Activated T-cell treated with anti-CD3 and anti-CD28 coated beads, Interleukin-2, amount 50 U/mL, for 72 hours (primary cell): Measurements from ENCODE around the gene SPAG6. TPM values are rescaled to one million over a fixed set of nuclear protein-coding genes. Genes with fewer than 3 reads are reported as not detected.
A peak's percentile ranks its signal among the peaks of the same experiment; 100 is the strongest.

Source experiments
- ATAC-seq, 2 donors: fragments of 150-1000 bp; cut with Tn5 transposase; replicated peaks in 1 of 2; 2 replicates each; pipeline ENCODE4 v1.10.0; 2021; ENCODE audit warnings: moderate library complexity in 2 of 2, mild to moderate bottlenecking in 1 of 2
- DNase-seq, 2 donors: peaks; one replicate each; pipeline ENCODE4 v3.0.0; 2021 to 2022; ENCODE audit warnings: mixed read lengths in 1 of 2
- H3K27ac Mint-ChIP-seq: one replicate; pipeline ENCODE4 v1.8.0; 2022; ENCODE audit warnings: mild to moderate bottlenecking, moderate library complexity, mixed read lengths
- H3K27me3 Mint-ChIP-seq: one replicate; pipeline ENCODE4 v1.8.0; 2022; ENCODE audit warnings: low read depth, mixed read lengths
- H3K36me3 Mint-ChIP-seq, 2 donors: one replicate each; pipeline ENCODE4 v1.8.0; 2022; ENCODE audit warnings: mixed read lengths in 2 of 2, mild to moderate bottlenecking in 1 of 2; ENCODE audit not compliant: insufficient read depth in 2 of 2
- H3K4me1 Mint-ChIP-seq: one replicate; pipeline ENCODE4 v1.8.0; 2022; ENCODE audit warnings: low read depth, mixed read lengths
- H3K4me3 Mint-ChIP-seq, 2 donors: one replicate each; pipeline ENCODE4 v1.8.0; 2022; ENCODE audit warnings: mild to moderate bottlenecking in 2 of 2, mixed read lengths in 2 of 2, moderate library complexity in 2 of 2
- H3K9me3 Mint-ChIP-seq, 2 donors: one replicate each; pipeline ENCODE4 v1.8.0; 2022; ENCODE audit warnings: mixed read lengths in 2 of 2
- total RNA-seq, 2 donors: library from RNA; stranded (reverse); gene quantifications; one replicate each; pipeline ENCODE4 v1.2.3, GENCODE V29; 2022

The SPAG6 gene
- total RNA-seq, 2 donors from 2014 or later = 0.37 to 0.38 TPM

- no peak for DNase-seq
- ATAC-seq = no peak
- no peaks in the 10 kb centered on the region for H3K9me3 Mint-ChIP-seq
- peak overlapping the region; percentile 57 for H3K27ac Mint-ChIP-seq
- peaks cover 9 to 11% of the 10 kb centered on the region in 2 donors for H3K36me3 Mint-ChIP-seq
- peaks cover 31% of the 10 kb centered on the region for H3K27me3 Mint-ChIP-seq
- H3K4me1 Mint-ChIP-seq = peaks cover 56% of the 10 kb centered on the region
- H3K4me3 Mint-ChIP-seq = peak overlapping the region; percentile 89 to 96
Observed at GRCh38 chr10:22317771-22318565, 27.3 kb upstream of the SPAG6 start.

DNA sequence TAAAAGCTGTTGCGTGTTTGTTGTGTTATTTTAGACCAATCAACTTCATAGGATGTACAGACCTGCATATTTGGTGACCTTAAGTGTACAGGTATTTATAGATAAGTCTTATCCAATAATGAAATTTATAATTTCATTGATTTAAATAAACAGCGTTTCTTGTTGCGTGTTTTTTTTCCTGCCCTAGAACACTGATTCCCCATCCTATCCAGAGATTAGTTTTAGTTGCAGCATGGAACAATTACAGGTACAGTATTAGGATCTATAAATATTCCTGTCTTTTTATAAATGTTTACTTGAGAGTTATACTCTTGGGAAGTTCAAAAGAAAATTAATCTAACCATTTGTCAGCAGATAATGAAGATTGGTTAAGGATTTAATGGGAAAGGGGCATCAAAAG is 26.5 kb upstream of the SPAG6 start:
- H3K4me1 Mint-ChIP-seq = peaks cover 64% of the 10 kb centered on the region
- H3K9me3 Mint-ChIP-seq = no peaks in the 10 kb centered on the region

DNA sequence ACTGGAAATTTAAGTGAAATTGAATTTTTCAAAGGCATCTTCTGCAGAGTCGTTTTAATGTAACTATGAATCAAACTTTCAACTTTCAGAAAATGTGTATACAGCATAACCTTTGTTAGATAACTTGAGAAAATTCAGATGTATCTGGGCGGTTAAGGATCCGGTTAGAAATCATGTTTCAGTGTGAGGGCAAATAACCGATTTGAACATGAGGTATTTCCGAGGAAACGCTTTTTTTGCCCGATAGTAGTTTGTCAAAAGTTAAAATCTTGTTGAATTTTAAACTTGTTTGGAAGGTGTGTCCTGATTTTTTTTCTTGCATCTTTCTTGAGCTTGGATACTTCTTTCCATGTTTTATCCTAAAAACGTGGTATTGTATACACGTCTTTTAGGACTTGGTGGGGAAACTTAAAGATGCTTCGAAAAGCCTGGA is 25.7 kb upstream of the SPAG6 start:
- H3K4me3 Mint-ChIP-seq = peak overlapping the region; percentile 88 to 96
- peak overlapping the region; percentile 93 for H3K27ac Mint-ChIP-seq
- peaks cover 11 to 12% of the 10 kb centered on the region in 2 donors for H3K36me3 Mint-ChIP-seq
- no peak for ATAC-seq
- no peaks in the 10 kb centered on the region for H3K9me3 Mint-ChIP-seq
- H3K4me1 Mint-ChIP-seq = peaks cover 72% of the 10 kb centered on the region
- DNase-seq = no peak
- peaks cover 46% of the 10 kb centered on the region for H3K27me3 Mint-ChIP-seq

More for the DNA sequence above, 26.5 kb upstream of the SPAG6 start:
- DNase-seq (no peak), ATAC-seq (no peak)
- Mint-ChIP-seq H3K36me3 (peaks cover 9 to 11% of the 10 kb centered on the region in 2 donors), H3K4me3 (peak overlapping the region; percentile 88 to 96), H3K27me3 (peaks cover 39% of the 10 kb centered on the region), H3K27ac (peak overlapping the region; percentile 28)

DNA sequence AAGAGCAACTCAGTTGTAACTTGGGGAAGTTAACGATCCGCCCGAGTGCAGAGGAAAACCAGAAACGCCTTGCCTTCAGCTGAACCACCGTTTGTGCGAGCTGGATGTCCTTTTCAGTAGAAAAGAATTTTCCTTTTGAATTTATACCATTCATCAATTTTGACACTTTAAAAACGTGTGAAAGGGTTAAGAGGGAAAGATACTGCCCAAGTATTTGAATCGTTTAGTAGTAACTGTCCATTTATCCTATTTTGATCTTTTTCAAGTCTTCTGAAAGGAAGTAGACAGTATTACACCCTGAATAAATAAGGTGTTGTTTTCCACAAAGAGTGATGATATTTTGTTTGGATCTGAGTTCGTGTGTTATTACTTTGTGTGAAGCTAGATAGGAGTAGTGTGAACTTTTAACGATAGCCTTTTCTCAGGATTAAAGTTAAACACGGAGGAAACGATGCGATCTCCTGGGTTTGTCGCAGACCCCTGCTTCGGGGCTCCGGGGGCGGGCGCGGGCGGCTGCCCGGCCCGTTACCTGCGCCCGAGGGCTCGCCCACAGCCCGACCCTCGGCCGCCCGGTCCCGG is 25.2 kb upstream of the SPAG6 start:
- no peak for ATAC-seq
- H3K4me3 Mint-ChIP-seq = peak overlapping the region; percentile 88 to 96
- H3K36me3 Mint-ChIP-seq = peaks cover 12 to 15% of the 10 kb centered on the region in 2 donors
- no peak for DNase-seq
- peak overlapping the region; percentile 93 for H3K27ac Mint-ChIP-seq
- peaks cover 47% of the 10 kb centered on the region for H3K27me3 Mint-ChIP-seq
- H3K9me3 Mint-ChIP-seq = no peaks in the 10 kb centered on the region
- peaks cover 72% of the 10 kb centered on the region for H3K4me1 Mint-ChIP-seq

- ATAC-seq = peak; percentile 45 to 47
- peaks cover 41% of the 10 kb centered on the region for H3K27me3 Mint-ChIP-seq
- H3K36me3 Mint-ChIP-seq = peaks cover 10 to 16% of the 10 kb centered on the region in 2 donors
- H3K4me1 Mint-ChIP-seq = peaks cover 67% of the 10 kb centered on the region
- H3K27ac Mint-ChIP-seq = peak within 1 kb of the TSS; percentile 93
- no peaks in the 10 kb centered on the region for H3K9me3 Mint-ChIP-seq
- DNase-seq = peak; percentile 54 to 70
- peak within 1 kb of the TSS; percentile 89 to 96 for H3K4me3 Mint-ChIP-seq
Observed at GRCh38 chr10:22320591-22321155, 24.6 kb upstream of the SPAG6 start, which contains the start of gene BMI1. Gene BMI1, plus strand, starts transcription at chr10:22321099. Its CDS starts 5,351 bp downstream, at chr10:22326450.

GRCh38 chr10:22321156-22321923 is 24.0 kb upstream of the SPAG6 start:
- peaks cover 71% of the 10 kb centered on the region for H3K4me1 Mint-ChIP-seq
- ATAC-seq (peak; percentile 41 to 52), DNase-seq (peak; percentile 66 to 68)
- H3K9me3 Mint-ChIP-seq = no peaks in the 10 kb centered on the region
- peaks cover 13 to 18% of the 10 kb centered on the region in 2 donors for H3K36me3 Mint-ChIP-seq
- peaks cover 41% of the 10 kb centered on the region for H3K27me3 Mint-ChIP-seq
- H3K4me3 Mint-ChIP-seq = peak overlapping the region; percentile 83
- H3K27ac Mint-ChIP-seq = peak overlapping the region; percentile 68

GRCh38 chr10:22321924-22322640 is 23.2 kb upstream of the SPAG6 start:
- peak overlapping the region; percentile 89 to 94 for H3K4me3 Mint-ChIP-seq
- peaks cover 14 to 17% of the 10 kb centered on the region in 2 donors for H3K36me3 Mint-ChIP-seq
- H3K27me3 Mint-ChIP-seq = peaks cover 41% of the 10 kb centered on the region
- no peaks in the 10 kb centered on the region for H3K9me3 Mint-ChIP-seq
- H3K27ac Mint-ChIP-seq = peak overlapping the region; percentile 79
- ATAC-seq = no peak
- peaks cover 75% of the 10 kb centered on the region for H3K4me1 Mint-ChIP-seq
- DNase-seq = peak in 1 of 2 donors; percentile 28

GRCh38 chr10:22322641-22323160 is 22.6 kb upstream of the SPAG6 start:
- peak overlapping the region; percentile 89 to 94 for H3K4me3 Mint-ChIP-seq
- ATAC-seq = no peak
- H3K27ac Mint-ChIP-seq = peak overlapping the region; percentile 79
- peaks cover 14 to 20% of the 10 kb centered on the region in 2 donors for H3K36me3 Mint-ChIP-seq
- H3K9me3 Mint-ChIP-seq = no peaks in the 10 kb centered on the region
- no peak for DNase-seq
- peaks cover 41% of the 10 kb centered on the region for H3K27me3 Mint-ChIP-seq
- peaks cover 69% of the 10 kb centered on the region for H3K4me1 Mint-ChIP-seq

- Mint-ChIP-seq H3K27me3 (peaks cover 41% of the 10 kb centered on the region), H3K4me1 (peaks cover 59% of the 10 kb centered on the region), H3K9me3 (no peaks in the 10 kb centered on the region), H3K27ac (peak overlapping the region; percentile 79), H3K36me3 (peaks cover 14 to 22% of the 10 kb centered on the region in 2 donors), H3K4me3 (peak overlapping the region; percentile 89 to 94)
- ATAC-seq (no peak), DNase-seq (no peak)
Observed at GRCh38 chr10:22323538-22324305, 21.6 kb upstream of the SPAG6 start.

DNA sequence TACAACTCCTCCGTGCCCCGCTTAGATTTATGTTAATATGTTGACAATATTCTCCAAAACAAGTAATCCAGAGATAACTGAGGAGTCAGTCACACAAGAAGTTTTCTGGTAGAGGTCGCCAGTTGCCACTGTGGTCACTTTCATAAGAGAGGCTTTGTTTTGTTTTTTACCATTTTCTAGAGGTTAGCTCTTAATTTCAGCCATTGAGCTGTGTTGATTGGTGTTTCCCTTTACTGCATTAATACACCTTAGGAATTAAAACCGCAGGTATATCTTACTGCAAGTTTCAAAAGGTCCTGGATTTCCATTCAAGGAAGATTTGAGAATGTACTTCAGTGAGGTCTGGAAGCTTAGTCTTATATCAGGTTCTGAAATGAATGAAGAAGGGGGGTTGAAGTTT is 20.9 kb upstream of the SPAG6 start:
- Mint-ChIP-seq H3K27ac (peak overlapping the region; percentile 72), H3K36me3 (peaks cover 15 to 26% of the 10 kb centered on the region in 2 donors), H3K9me3 (no peaks in the 10 kb centered on the region), H3K4me3 (peak overlapping the region; percentile 89 to 94), H3K27me3 (peaks cover 35% of the 10 kb centered on the region), H3K4me1 (peaks cover 52% of the 10 kb centered on the region)
- ATAC-seq (no peak), DNase-seq (no peak)

GRCh38 chr10:22324893-22325271 is 20.4 kb upstream of the SPAG6 start:
- H3K4me3 Mint-ChIP-seq = peak overlapping the region; percentile 89 to 94
- peaks cover 47% of the 10 kb centered on the region for H3K4me1 Mint-ChIP-seq
- no peaks in the 10 kb centered on the region for H3K9me3 Mint-ChIP-seq
- peaks cover 33% of the 10 kb centered on the region for H3K27me3 Mint-ChIP-seq
- peak overlapping the region; percentile 72 for H3K27ac Mint-ChIP-seq
- no peak for ATAC-seq
- H3K36me3 Mint-ChIP-seq = peaks cover 19 to 30% of the 10 kb centered on the region in 2 donors
- no peak for DNase-seq
